CD14-positive monocyte (primary cell): ENCODE data around the gene PROS1. TPM values are rescaled to one million over a fixed set of nuclear protein-coding genes. Genes with fewer than 3 reads are reported as not detected.

ENCODE experiments used
- DNase-seq, 3 donors: peaks; one replicate each; pipeline ENCODE4 v3.0.0-alpha.2; 2011 to 2022
- H2AFZ ChIP-seq: 2 replicates; pipeline ENCODE4 v1.6.0; 2012; ENCODE audit warnings: mild to moderate bottlenecking, low read depth, low read length, inconsistent platforms; ENCODE audit not compliant: insufficient read depth, poor library complexity, severe bottlenecking
- H3K27ac ChIP-seq, 2 donors: 1 replicate in 1 of 2; 2 replicates in 1 of 2; pipeline ENCODE4 v1.5.1; 2012 to 2013; ENCODE audit warnings: low read length in 2 of 2, control low read depth in 1 of 2, inconsistent platforms in 1 of 2, low read depth in 1 of 2, mild to moderate bottlenecking in 1 of 2
- H3K27me3 ChIP-seq, 2 donors: one replicate each; pipeline versions ENCODE4 v1.6.0 to v1.6.1; 2011 to 2013; ENCODE audit warnings: low read length in 2 of 2; ENCODE audit not compliant: control insufficient read depth in 2 of 2, insufficient read depth in 2 of 2
- H3K36me3 ChIP-seq, 2 donors: replicated peaks in 1 of 2; 1 replicate in 1 of 2; 2 replicates in 1 of 2; pipeline versions ENCODE4 v1.5.1 to v1.6.1; 2012 to 2013; ENCODE audit warnings: low read length in 2 of 2, control low read depth in 1 of 2, inconsistent platforms in 1 of 2, mild to moderate bottlenecking in 1 of 2; ENCODE audit not compliant: insufficient read depth in 2 of 2, control insufficient read depth in 1 of 2
- H3K4me1 ChIP-seq, 2 donors: 1 replicate in 1 of 2; 2 replicates in 1 of 2; pipeline versions ENCODE4 v1.5.1 to v1.6.1; 2012 to 2013; ENCODE audit warnings: low read length in 2 of 2, control low read depth in 1 of 2, inconsistent platforms in 1 of 2, mild to moderate bottlenecking in 1 of 2, moderate library complexity in 1 of 2; ENCODE audit not compliant: insufficient read depth in 2 of 2, control insufficient read depth in 1 of 2
- H3K4me2 ChIP-seq: replicated peaks from 2 replicates; pipeline ENCODE3; 2012; ENCODE audit warnings: low read length, moderate library complexity, mild to moderate bottlenecking; ENCODE audit not compliant: poor library complexity, severe bottlenecking; ENCODE audit errors: extremely low read depth
- H3K4me3 ChIP-seq, 3 experiments: fragments of 200-600 bp in 1 of 3; sonication (generic) in 1 of 3; replicated peaks in 1 of 3; 1 replicate in 2 of 3; 2 replicates in 1 of 3; pipeline ENCODE4 v1.5.1; 2011 to 2013; ENCODE audit warnings: low read length in 3 of 3, mild to moderate bottlenecking in 3 of 3, control low read depth in 2 of 3, low read depth in 2 of 3, inconsistent platforms in 1 of 3, moderate library complexity in 1 of 3
- H3K79me2 ChIP-seq: 2 replicates; pipeline ENCODE4 v1.6.0; 2012; ENCODE audit warnings: mild to moderate bottlenecking, control low read depth, inconsistent platforms, low read length, moderate library complexity; ENCODE audit not compliant: insufficient read depth
- H3K9ac ChIP-seq: 2 replicates; pipeline ENCODE4 v1.6.0; 2017; ENCODE audit warnings: low read length, mild to moderate bottlenecking; ENCODE audit not compliant: insufficient read depth, poor library complexity, severe bottlenecking
- H3K9me3 ChIP-seq, 2 donors: replicated peaks in 1 of 2; 1 replicate in 1 of 2; 2 replicates in 1 of 2; pipeline versions ENCODE4 v1.5.1 to v1.6.1; 2012 to 2013; ENCODE audit warnings: low read length in 2 of 2, control low read depth in 1 of 2; ENCODE audit not compliant: control insufficient read depth in 1 of 2, insufficient read depth in 1 of 2
- H4K20me1 ChIP-seq: 2 replicates; pipeline ENCODE4 v1.6.0; 2012; ENCODE audit warnings: mild to moderate bottlenecking, low read length, control low read depth, moderate library complexity; ENCODE audit not compliant: insufficient read depth
- H3K27ac Mint-ChIP-seq, 7 donors: one replicate each; pipeline ENCODE4 v1.8.0; 2020; ENCODE audit warnings: mild to moderate bottlenecking in 7 of 7, mixed read lengths in 7 of 7, moderate library complexity in 6 of 7, inconsistent platforms in 2 of 7
- H3K27me3 Mint-ChIP-seq, 3 donors: one replicate each; pipeline ENCODE4 v1.8.0; 2021 to 2022; ENCODE audit warnings: low read depth in 3 of 3, mild to moderate bottlenecking in 3 of 3, mixed read lengths in 3 of 3, moderate library complexity in 3 of 3, inconsistent platforms in 1 of 3
- H3K36me3 Mint-ChIP-seq, 2 donors: one replicate each; pipeline ENCODE4 v1.8.0; 2020; ENCODE audit warnings: mixed read lengths in 2 of 2, inconsistent platforms in 1 of 2, mild to moderate bottlenecking in 1 of 2
- H3K4me1 Mint-ChIP-seq: one replicate; pipeline ENCODE4 v1.8.0; 2020; ENCODE audit warnings: mild to moderate bottlenecking, mixed read lengths
- H3K4me3 Mint-ChIP-seq, 2 donors: one replicate each; pipeline ENCODE4 v1.8.0; 2020; ENCODE audit warnings: mild to moderate bottlenecking in 2 of 2, mixed read lengths in 2 of 2, moderate library complexity in 1 of 2
- H3K9me3 Mint-ChIP-seq, 7 donors: one replicate each; pipeline ENCODE4 v1.8.0; 2020 to 2022; ENCODE audit warnings: mixed read lengths in 7 of 7, mild to moderate bottlenecking in 6 of 7, moderate library complexity in 6 of 7, inconsistent platforms in 2 of 7
- WGBS: methylation state at CpG from one replicate; pipeline ENCODE4 v1.1.5; 2013; ENCODE audit warnings: missing lambda C conversion rate; ENCODE audit not compliant: insufficient coverage; 5-methylcytosine and 5-hydroxymethylcytosine counted together
- intact Hi-C, 2 donors: fragments of 100-400 bp; cut with micrococcal nuclease; formaldehyde crosslinking; loops; one replicate each; pipeline versions ENCODE4 v1.15.0 to v1.15.1; 2023
- polyA plus RNA-seq, 3 donors: library from polyadenylated mRNA; depleted of rRNA in 1 of 3; unstranded in 2 of 3; stranded (reverse) in 1 of 3; fragments of 300-500 nt in 2 of 3; fragments of >200 nt in 1 of 3; fragmentation: Illumina TruSeq in 2 of 3; gene quantifications; 1 replicate in 2 of 3; 2 replicates in 1 of 3; pipeline ENCODE4 v1.2.3, GENCODE V29; 2012 to 2021
- TF ChIP-seq, protein P1 (sequence below): fragments of 200-600 bp; IDR thresholded peaks from one replicate; pipeline ENCODE4 v1.8.0; 2022; ENCODE audit warnings: antibody characterized with exemption, mild to moderate bottlenecking

The PROS1 gene
- polyA plus RNA-seq, 3 donors, result 0.21 to 0.85 (median 0.58) TPM

- Histone ChIP-seq H2AFZ (no peak overlapping the region), H4K20me1 (no peaks in the 10 kb centered on the region), H3K79me2 (no peaks in the 10 kb centered on the region), H3K9ac (no peak overlapping the region), H3K4me1 (no peaks in the 10 kb centered on the region), H3K4me3 (no peak overlapping the region), H3K9me3 (no peaks in the 10 kb centered on the region), H3K4me2 (no peak overlapping the region), H3K27me3 (no peaks in the 10 kb centered on the region), H3K27ac (no peak overlapping the region), H3K36me3 (no peaks in the 10 kb centered on the region)
- intact Hi-C loops, result no loop called here
- no peaks in the 10 kb centered on the region for H3K4me1 Mint-ChIP-seq
- H3K4me3 Mint-ChIP-seq, result no peak overlapping the region
- DNase-seq, result no peak
- H3K9me3 Mint-ChIP-seq, result peaks cover 0 to 6% (median 2%) of the 10 kb centered on the region in 7 donors
- peaks cover 0 to under 1% (median 0%) of the 10 kb centered on the region in 3 donors for H3K27me3 Mint-ChIP-seq
- TF ChIP-seq, protein P1, sequence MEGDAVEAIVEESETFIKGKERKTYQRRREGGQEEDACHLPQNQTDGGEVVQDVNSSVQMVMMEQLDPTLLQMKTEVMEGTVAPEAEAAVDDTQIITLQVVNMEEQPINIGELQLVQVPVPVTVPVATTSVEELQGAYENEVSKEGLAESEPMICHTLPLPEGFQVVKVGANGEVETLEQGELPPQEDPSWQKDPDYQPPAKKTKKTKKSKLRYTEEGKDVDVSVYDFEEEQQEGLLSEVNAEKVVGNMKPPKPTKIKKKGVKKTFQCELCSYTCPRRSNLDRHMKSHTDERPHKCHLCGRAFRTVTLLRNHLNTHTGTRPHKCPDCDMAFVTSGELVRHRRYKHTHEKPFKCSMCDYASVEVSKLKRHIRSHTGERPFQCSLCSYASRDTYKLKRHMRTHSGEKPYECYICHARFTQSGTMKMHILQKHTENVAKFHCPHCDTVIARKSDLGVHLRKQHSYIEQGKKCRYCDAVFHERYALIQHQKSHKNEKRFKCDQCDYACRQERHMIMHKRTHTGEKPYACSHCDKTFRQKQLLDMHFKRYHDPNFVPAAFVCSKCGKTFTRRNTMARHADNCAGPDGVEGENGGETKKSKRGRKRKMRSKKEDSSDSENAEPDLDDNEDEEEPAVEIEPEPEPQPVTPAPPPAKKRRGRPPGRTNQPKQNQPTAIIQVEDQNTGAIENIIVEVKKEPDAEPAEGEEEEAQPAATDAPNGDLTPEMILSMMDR, result no peak
- H3K36me3 Mint-ChIP-seq, result no peaks in the 10 kb centered on the region
- no peak overlapping the region for H3K27ac Mint-ChIP-seq
Measured at GRCh38 chr3:93926789-93927188, 46.9 kb downstream of the PROS1 start.

GRCh38 chr3:93924491-93924890 lies 49.2 kb downstream of the PROS1 start:
- H3K27me3 ChIP-seq, result no peaks in the 10 kb centered on the region
- H3K4me1 Mint-ChIP-seq, result no peaks in the 10 kb centered on the region
- H3K9me3 Mint-ChIP-seq, result peaks cover 0 to 6% (median 2%) of the 10 kb centered on the region in 7 donors
- no peak overlapping the region for H3K4me3 Mint-ChIP-seq
- no peak overlapping the region for H3K27ac ChIP-seq
- peaks cover 0 to 1% (median 0%) of the 10 kb centered on the region in 3 donors for H3K27me3 Mint-ChIP-seq
- DNase-seq, result no peak
- H3K4me3 ChIP-seq, result no peak overlapping the region
- no peak overlapping the region for H3K9ac ChIP-seq
- H2AFZ ChIP-seq, result no peak overlapping the region
- H3K79me2 ChIP-seq, result no peaks in the 10 kb centered on the region
- no peaks in the 10 kb centered on the region for H4K20me1 ChIP-seq
- WGBS, result 100% methylated on average over 1 of the region's 2 CpGs
- no peak overlapping the region for H3K27ac Mint-ChIP-seq
- H3K9me3 ChIP-seq, result no peaks in the 10 kb centered on the region
- H3K36me3 ChIP-seq, result no peaks in the 10 kb centered on the region
- H3K36me3 Mint-ChIP-seq, result no peaks in the 10 kb centered on the region
- H3K4me2 ChIP-seq, result no peak overlapping the region
- H3K4me1 ChIP-seq, result no peaks in the 10 kb centered on the region
- TF ChIP-seq, protein P1, result no peak
- intact Hi-C loops, result no loop called here
